PC-3 (cell line): ENCODE data around the gene INCA1.

Experiments
- CTCF ChIP-seq: fragments of 300-600 bp; sonication (generic); conservative IDR thresholded peaks from 2 replicates; pipeline ENCODE4 v1.5.1; 2017; ENCODE audit warnings: antibody characterized with exemption, low read depth, mild to moderate bottlenecking, low read length
- EZH2 ChIP-seq: fragments of 300-600 bp; sonication (generic); IDR thresholded peaks from one replicate; pipeline ENCODE4 v1.6.1; 2017; ENCODE audit warnings: antibody characterized with exemption, mild to moderate bottlenecking, low read length; ENCODE audit not compliant: unreplicated experiment
- EZH2phosphoT487 ChIP-seq: fragments of 300-600 bp; sonication (generic); IDR thresholded peaks from 2 replicates; pipeline ENCODE4 v1.6.1; 2018; ENCODE audit warnings: mild to moderate bottlenecking, antibody characterized with exemption, low read length, borderline replicate concordance

- no peak for TF ChIP-seq CTCF
- no peak for TF ChIP-seq EZH2
- TF ChIP-seq EZH2phosphoT487 = no peak
Measured at GRCh38 chr17:4948166-4948930, 49.0 kb downstream of the INCA1 start, which contains the start of gene PFN1.
